GM23338 (cell line): Measurements from ENCODE around the gene HNRNPUL2. TPM values are rescaled to one million over a fixed set of nuclear protein-coding genes. Genes with fewer than 3 reads are reported as not detected.

Source experiments
- ATAC-seq: fragments of 200-7000 bp; cut with Tn5 transposase; 3 replicates; pipeline ENCODE4 v1.9.1; 2020
- DNase-seq: peaks from one replicate; pipeline ENCODE4 v3.0.0-alpha.2; 2015; ENCODE audit warnings: low spot score
- H2AFZ ChIP-seq: fragments of 200-600 bp; sonication (generic); 2 replicates; pipeline ENCODE4 v1.8.0; 2016; ENCODE audit warnings: antibody characterized with exemption, mild to moderate bottlenecking, moderate library complexity
- H3F3A ChIP-seq: fragments of 200-600 bp; sonication (generic); replicated peaks from 2 replicates; pipeline ENCODE4 v1.8.0; 2017; ENCODE audit warnings: antibody characterized with exemption, mixed run types, low read depth
- H3K27ac ChIP-seq: fragments of 200-600 bp; sonication (generic); 2 replicates; pipeline ENCODE4 v1.6.1; 2016; ENCODE audit warnings: low read depth
- H3K27me3 ChIP-seq: fragments of 200-600 bp; sonication (generic); 2 replicates; pipeline ENCODE4 v1.8.0; 2016; ENCODE audit warnings: mild to moderate bottlenecking, mixed run types, moderate library complexity; ENCODE audit not compliant: insufficient read depth
- H3K36me3 ChIP-seq: fragments of 200-600 bp; sonication (generic); 2 replicates; pipeline ENCODE4 v1.8.0; 2016; ENCODE audit warnings: mild to moderate bottlenecking; ENCODE audit not compliant: insufficient read depth
- H3K4me1 ChIP-seq: fragments of 200-600 bp; sonication (generic); 2 replicates; pipeline ENCODE4 v1.8.0; 2016; ENCODE audit warnings: mild to moderate bottlenecking, moderate library complexity; ENCODE audit not compliant: insufficient read depth
- H3K4me2 ChIP-seq: fragments of 200-600 bp; sonication (generic); 2 replicates; pipeline ENCODE4 v1.7.1; 2017; ENCODE audit warnings: mixed run types
- H3K4me3 ChIP-seq: fragments of 200-600 bp; sonication (generic); 2 replicates; pipeline ENCODE4 v1.6.1; 2016; ENCODE audit warnings: mixed run types
- H3K79me2 ChIP-seq: fragments of 200-600 bp; sonication (generic); replicated peaks from 2 replicates; pipeline ENCODE4 v1.8.0; 2017; ENCODE audit warnings: mild to moderate bottlenecking; ENCODE audit not compliant: insufficient read depth
- H3K9me2 ChIP-seq: fragments of 200-600 bp; sonication (generic); 2 replicates; pipeline ENCODE4 v1.8.0; 2017; ENCODE audit not compliant: insufficient read depth
- H4K20me1 ChIP-seq: fragments of 200-600 bp; sonication (generic); replicated peaks from 2 replicates; pipeline ENCODE4 v1.8.0; 2017; ENCODE audit warnings: mild to moderate bottlenecking; ENCODE audit not compliant: insufficient read depth
- H3K27ac Mint-ChIP-seq: 2 replicates; pipeline ENCODE4 v1.8.0; 2020; ENCODE audit warnings: inconsistent platforms, mild to moderate bottlenecking, moderate library complexity, mixed read lengths
- H3K27me3 Mint-ChIP-seq: 3 replicates; pipeline ENCODE4 v1.8.0; 2022; ENCODE audit warnings: low read depth, mild to moderate bottlenecking, moderate library complexity, mixed read lengths, inconsistent platforms; ENCODE audit not compliant: insufficient read depth, poor library complexity
- H3K36me3 Mint-ChIP-seq: 3 replicates; pipeline ENCODE4 v1.8.0; 2021; ENCODE audit warnings: low read depth, mild to moderate bottlenecking, inconsistent platforms, moderate library complexity, mixed read lengths
- H3K4me1 Mint-ChIP-seq: 3 replicates; pipeline ENCODE4 v1.8.0; 2020; ENCODE audit warnings: mild to moderate bottlenecking, inconsistent platforms, mixed read lengths
- H3K4me3 Mint-ChIP-seq: 3 replicates; pipeline ENCODE4 v1.8.0; 2021; ENCODE audit warnings: moderate library complexity, mild to moderate bottlenecking, inconsistent platforms, mixed read lengths
- H3K9me3 Mint-ChIP-seq: 3 replicates; pipeline ENCODE4 v1.8.0; 2020; ENCODE audit warnings: moderate library complexity, mild to moderate bottlenecking, inconsistent platforms, mixed read lengths
- CREB1 ChIP-seq: fragments of 250-450 bp; sonication (Bioruptor Pico); IDR thresholded peaks from 2 replicates; pipeline ENCODE4 v1.5.0; 2020; ENCODE audit warnings: low read depth, mild to moderate bottlenecking, moderate library complexity
- EZH2 ChIP-seq: fragments of 200-600 bp; sonication (generic); IDR thresholded peaks from one replicate; pipeline ENCODE4 v1.8.0; 2017; ENCODE audit warnings: antibody characterized with exemption, mild to moderate bottlenecking, low read depth; ENCODE audit not compliant: unreplicated experiment
- EZH2phosphoT487 ChIP-seq: fragments of 200-600 bp; sonication (generic); IDR thresholded peaks from one replicate; pipeline ENCODE4 v1.8.1; 2018; ENCODE audit warnings: antibody characterized with exemption; ENCODE audit not compliant: unreplicated experiment
- JUNB ChIP-seq: IDR thresholded peaks from one replicate; pipeline ENCODE4 v1.6.1; 2016; ENCODE audit warnings: antibody characterized with exemption; ENCODE audit not compliant: unreplicated experiment
- NANOG ChIP-seq: IDR thresholded peaks from 2 replicates; pipeline ENCODE4 v1.6.1; 2016; ENCODE audit warnings: antibody characterized with exemption, borderline replicate concordance
- POLR2AphosphoS5 ChIP-seq: IDR thresholded peaks from 2 replicates; pipeline ENCODE4 v1.6.1; 2016; ENCODE audit warnings: antibody characterized with exemption, low read depth
- STAT1 ChIP-seq: IDR thresholded peaks from one replicate; pipeline ENCODE4 v1.6.1; 2016; ENCODE audit warnings: antibody characterized with exemption; ENCODE audit not compliant: unreplicated experiment
- ZNF114 ChIP-seq: fragments of 250-450 bp; sonication (Bioruptor Pico); IDR thresholded peaks from 2 replicates; pipeline ENCODE4 v1.5.0; 2020; ENCODE audit warnings: mild to moderate bottlenecking, moderate library complexity
- ZNF331 ChIP-seq: fragments of 250-450 bp; sonication (Bioruptor Pico); IDR thresholded peaks from 2 replicates; pipeline ENCODE4 v1.5.0; 2020; ENCODE audit warnings: low read depth, mild to moderate bottlenecking, moderate library complexity
- polyA plus RNA-seq: library from polyadenylated mRNA; unstranded; fragments of >200 nt; fragmentation: Nextera tagmentation; extraction: Ambion mirVana; gene quantifications from 2 replicates; pipeline ENCODE4 v1.2.1, GENCODE V29; 2016
- total RNA-seq: library from RNA; depleted of rRNA; stranded (reverse); fragments of >200 nt; shearing (Covaris generic); gene quantifications from 2 replicates; pipeline ENCODE4 v1.2.3, GENCODE V29; 2014
- TF ChIP-seq, protein P1 (sequence below): IDR thresholded peaks from 2 replicates; pipeline ENCODE4 v1.6.1; 2016; ENCODE audit warnings: antibody characterized with exemption
- TF ChIP-seq, protein P2 (sequence below): IDR thresholded peaks from one replicate; pipeline ENCODE4 v1.6.1; 2018; ENCODE audit warnings: antibody characterized with exemption; ENCODE audit not compliant: unreplicated experiment
- TF ChIP-seq, protein P3 (sequence below): fragments of 250-450 bp; sonication (Bioruptor Pico); IDR thresholded peaks from 2 replicates; pipeline ENCODE4 v1.5.0; 2020; ENCODE audit warnings: mild to moderate bottlenecking, moderate library complexity
- TF ChIP-seq, protein P4 (sequence below), 2 experiments: fragments of 200-600 bp in 1 of 2; sonication (generic) in 1 of 2; conservative IDR thresholded peaks; 2 replicates each; pipeline versions ENCODE4 v1.5.1 to v1.6.1; 2016 to 2017; ENCODE audit warnings: antibody characterized with exemption in 2 of 2, low read depth in 2 of 2, mild to moderate bottlenecking in 2 of 2, moderate library complexity in 1 of 2

HNRNPUL2 gene
- total and polyA plus RNA-seq, 2 experiments from 2014 or later: 9.4 to 18.3 TPM

DNA sequence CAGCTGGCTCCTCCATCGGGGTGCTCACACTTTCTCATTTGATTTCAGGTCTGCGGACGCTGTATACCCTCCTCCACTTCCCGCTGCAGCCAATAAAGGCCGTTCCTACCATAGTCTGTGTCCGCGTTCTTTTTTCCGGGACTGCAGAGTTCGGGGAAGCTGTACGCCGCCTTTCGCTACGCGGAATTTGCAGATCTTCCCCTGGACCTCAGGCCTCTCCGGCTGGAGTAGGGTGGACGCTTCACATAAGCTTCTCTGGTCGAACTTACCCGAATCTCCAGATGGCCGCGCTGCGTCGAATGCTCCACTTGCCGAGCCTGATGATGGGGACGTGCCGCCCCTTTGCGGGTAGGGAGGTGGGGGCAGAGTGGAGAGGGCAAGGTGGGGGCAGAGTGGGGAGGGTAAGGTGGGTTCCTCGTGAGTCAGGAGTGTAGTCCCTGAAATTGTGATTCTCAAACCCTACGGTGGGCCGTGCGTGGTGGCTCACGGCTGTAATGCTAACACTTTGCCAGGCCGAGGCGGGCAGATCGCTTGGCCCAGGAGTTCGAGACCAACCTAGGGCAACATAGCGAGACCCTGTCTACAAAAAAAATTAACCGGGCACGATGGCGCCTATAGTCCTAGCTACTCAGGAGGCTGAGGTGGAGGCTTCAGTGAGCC, 61.5 kb downstream of the HNRNPUL2 start:
- peaks cover 20% of the 10 kb centered on the region for H3K36me3 ChIP-seq
- H2AFZ ChIP-seq: no peak overlapping the region
- H3K79me2 ChIP-seq: peaks cover 51% of the 10 kb centered on the region
- H4K20me1 ChIP-seq: peaks cover 15% of the 10 kb centered on the region
- peaks cover 26% of the 10 kb centered on the region for H3K4me1 ChIP-seq
- TF ChIP-seq STAT1 (no peak), JUNB (no peak), POLR2AphosphoS5 (no peak), ZNF114 (CRISPR knock-in tag) (no peak), ZNF331 (CRISPR knock-in tag) (no peak), EZH2phosphoT487 (no peak), NANOG (no peak), EZH2 (no peak), CREB1 (CRISPR knock-in tag) (no peak)
- TF ChIP-seq, protein P1, sequence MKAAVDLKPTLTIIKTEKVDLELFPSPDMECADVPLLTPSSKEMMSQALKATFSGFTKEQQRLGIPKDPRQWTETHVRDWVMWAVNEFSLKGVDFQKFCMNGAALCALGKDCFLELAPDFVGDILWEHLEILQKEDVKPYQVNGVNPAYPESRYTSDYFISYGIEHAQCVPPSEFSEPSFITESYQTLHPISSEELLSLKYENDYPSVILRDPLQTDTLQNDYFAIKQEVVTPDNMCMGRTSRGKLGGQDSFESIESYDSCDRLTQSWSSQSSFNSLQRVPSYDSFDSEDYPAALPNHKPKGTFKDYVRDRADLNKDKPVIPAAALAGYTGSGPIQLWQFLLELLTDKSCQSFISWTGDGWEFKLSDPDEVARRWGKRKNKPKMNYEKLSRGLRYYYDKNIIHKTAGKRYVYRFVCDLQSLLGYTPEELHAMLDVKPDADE: no peak
- TF ChIP-seq, protein P2, sequence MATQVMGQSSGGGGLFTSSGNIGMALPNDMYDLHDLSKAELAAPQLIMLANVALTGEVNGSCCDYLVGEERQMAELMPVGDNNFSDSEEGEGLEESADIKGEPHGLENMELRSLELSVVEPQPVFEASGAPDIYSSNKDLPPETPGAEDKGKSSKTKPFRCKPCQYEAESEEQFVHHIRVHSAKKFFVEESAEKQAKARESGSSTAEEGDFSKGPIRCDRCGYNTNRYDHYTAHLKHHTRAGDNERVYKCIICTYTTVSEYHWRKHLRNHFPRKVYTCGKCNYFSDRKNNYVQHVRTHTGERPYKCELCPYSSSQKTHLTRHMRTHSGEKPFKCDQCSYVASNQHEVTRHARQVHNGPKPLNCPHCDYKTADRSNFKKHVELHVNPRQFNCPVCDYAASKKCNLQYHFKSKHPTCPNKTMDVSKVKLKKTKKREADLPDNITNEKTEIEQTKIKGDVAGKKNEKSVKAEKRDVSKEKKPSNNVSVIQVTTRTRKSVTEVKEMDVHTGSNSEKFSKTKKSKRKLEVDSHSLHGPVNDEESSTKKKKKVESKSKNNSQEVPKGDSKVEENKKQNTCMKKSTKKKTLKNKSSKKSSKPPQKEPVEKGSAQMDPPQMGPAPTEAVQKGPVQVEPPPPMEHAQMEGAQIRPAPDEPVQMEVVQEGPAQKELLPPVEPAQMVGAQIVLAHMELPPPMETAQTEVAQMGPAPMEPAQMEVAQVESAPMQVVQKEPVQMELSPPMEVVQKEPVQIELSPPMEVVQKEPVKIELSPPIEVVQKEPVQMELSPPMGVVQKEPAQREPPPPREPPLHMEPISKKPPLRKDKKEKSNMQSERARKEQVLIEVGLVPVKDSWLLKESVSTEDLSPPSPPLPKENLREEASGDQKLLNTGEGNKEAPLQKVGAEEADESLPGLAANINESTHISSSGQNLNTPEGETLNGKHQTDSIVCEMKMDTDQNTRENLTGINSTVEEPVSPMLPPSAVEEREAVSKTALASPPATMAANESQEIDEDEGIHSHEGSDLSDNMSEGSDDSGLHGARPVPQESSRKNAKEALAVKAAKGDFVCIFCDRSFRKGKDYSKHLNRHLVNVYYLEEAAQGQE: no peak
- TF ChIP-seq, protein P3, sequence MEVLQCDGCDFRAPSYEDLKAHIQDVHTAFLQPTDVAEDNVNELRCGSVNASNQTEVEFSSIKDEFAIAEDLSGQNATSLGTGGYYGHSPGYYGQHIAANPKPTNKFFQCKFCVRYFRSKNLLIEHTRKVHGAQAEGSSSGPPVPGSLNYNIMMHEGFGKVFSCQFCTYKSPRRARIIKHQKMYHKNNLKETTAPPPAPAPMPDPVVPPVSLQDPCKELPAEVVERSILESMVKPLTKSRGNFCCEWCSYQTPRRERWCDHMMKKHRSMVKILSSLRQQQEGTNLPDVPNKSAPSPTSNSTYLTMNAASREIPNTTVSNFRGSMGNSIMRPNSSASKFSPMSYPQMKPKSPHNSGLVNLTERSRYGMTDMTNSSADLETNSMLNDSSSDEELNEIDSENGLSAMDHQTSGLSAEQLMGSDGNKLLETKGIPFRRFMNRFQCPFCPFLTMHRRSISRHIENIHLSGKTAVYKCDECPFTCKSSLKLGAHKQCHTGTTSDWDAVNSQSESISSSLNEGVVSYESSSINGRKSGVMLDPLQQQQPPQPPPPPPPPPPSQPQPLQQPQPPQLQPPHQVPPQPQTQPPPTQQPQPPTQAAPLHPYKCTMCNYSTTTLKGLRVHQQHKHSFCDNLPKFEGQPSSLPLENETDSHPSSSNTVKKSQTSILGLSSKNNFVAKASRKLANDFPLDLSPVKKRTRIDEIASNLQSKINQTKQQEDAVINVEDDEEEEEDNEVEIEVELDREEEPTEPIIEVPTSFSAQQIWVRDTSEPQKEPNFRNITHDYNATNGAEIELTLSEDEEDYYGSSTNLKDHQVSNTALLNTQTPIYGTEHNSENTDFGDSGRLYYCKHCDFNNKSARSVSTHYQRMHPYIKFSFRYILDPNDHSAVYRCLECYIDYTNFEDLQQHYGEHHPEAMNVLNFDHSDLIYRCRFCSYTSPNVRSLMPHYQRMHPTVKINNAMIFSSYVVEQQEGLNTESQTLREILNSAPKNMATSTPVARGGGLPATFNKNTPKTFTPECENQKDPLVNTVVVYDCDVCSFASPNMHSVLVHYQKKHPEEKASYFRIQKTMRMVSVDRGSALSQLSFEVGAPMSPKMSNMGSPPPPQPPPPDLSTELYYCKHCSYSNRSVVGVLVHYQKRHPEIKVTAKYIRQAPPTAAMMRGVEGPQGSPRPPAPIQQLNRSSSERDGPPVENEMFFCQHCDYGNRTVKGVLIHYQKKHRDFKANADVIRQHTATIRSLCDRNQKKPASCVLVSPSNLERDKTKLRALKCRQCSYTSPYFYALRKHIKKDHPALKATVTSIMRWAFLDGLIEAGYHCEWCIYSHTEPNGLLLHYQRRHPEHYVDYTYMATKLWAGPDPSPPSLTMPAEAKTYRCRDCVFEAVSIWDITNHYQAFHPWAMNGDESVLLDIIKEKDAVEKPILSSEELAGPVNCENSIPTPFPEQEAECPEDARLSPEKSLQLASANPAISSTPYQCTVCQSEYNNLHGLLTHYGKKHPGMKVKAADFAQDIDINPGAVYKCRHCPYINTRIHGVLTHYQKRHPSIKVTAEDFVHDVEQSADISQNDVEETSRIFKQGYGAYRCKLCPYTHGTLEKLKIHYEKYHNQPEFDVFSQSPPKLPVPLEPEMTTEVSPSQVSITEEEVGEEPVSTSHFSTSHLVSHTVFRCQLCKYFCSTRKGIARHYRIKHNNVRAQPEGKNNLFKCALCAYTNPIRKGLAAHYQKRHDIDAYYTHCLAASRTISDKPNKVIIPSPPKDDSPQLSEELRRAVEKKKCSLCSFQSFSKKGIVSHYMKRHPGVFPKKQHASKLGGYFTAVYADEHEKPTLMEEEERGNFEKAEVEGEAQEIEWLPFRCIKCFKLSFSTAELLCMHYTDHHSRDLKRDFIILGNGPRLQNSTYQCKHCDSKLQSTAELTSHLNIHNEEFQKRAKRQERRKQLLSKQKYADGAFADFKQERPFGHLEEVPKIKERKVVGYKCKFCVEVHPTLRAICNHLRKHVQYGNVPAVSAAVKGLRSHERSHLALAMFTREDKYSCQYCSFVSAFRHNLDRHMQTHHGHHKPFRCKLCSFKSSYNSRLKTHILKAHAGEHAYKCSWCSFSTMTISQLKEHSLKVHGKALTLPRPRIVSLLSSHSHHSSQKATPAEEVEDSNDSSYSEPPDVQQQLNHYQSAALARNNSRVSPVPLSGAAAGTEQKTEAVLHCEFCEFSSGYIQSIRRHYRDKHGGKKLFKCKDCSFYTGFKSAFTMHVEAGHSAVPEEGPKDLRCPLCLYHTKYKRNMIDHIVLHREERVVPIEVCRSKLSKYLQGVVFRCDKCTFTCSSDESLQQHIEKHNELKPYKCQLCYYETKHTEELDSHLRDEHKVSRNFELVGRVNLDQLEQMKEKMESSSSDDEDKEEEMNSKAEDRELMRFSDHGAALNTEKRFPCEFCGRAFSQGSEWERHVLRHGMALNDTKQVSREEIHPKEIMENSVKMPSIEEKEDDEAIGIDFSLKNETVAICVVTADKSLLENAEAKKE (CRISPR knock-in tag): no peak
- TF ChIP-seq, protein P4, sequence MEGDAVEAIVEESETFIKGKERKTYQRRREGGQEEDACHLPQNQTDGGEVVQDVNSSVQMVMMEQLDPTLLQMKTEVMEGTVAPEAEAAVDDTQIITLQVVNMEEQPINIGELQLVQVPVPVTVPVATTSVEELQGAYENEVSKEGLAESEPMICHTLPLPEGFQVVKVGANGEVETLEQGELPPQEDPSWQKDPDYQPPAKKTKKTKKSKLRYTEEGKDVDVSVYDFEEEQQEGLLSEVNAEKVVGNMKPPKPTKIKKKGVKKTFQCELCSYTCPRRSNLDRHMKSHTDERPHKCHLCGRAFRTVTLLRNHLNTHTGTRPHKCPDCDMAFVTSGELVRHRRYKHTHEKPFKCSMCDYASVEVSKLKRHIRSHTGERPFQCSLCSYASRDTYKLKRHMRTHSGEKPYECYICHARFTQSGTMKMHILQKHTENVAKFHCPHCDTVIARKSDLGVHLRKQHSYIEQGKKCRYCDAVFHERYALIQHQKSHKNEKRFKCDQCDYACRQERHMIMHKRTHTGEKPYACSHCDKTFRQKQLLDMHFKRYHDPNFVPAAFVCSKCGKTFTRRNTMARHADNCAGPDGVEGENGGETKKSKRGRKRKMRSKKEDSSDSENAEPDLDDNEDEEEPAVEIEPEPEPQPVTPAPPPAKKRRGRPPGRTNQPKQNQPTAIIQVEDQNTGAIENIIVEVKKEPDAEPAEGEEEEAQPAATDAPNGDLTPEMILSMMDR (conservative IDR thresholded peaks at IDR 0.05; ENCODE audit: low read depth in 2 of 2): no peak
- Mint-ChIP-seq H3K27me3 (peaks cover 14% of the 10 kb centered on the region), H3K4me1 (peaks cover 17% of the 10 kb centered on the region), H3K27ac (peak overlapping the region; percentile 98), H3K4me3 (peak overlapping the region; percentile 98), H3K36me3 (peaks cover 56% of the 10 kb centered on the region), H3K9me3 (no peaks in the 10 kb centered on the region; the same call in 1 of the 3 replicates)
- DNase-seq (peak; percentile 42), ATAC-seq (peak; percentile 2)
- peaks cover 60% of the 10 kb centered on the region for H3F3A ChIP-seq
- peak overlapping the region; percentile 97 for H3K4me2 ChIP-seq
- H3K4me3 ChIP-seq: peak overlapping the region; percentile 99
- no peaks in the 10 kb centered on the region for H3K9me2 ChIP-seq
- peak overlapping the region; percentile 95 for H3K27ac ChIP-seq
- H3K27me3 ChIP-seq: no peaks in the 10 kb centered on the region
